ENCODE results near the gene PCMT1.
"Not testable (repeated sequence)": the region's sequence is repeated elsewhere in the genome, so short reads cannot be mapped to it uniquely, and the experiment has no call there.

The PCMT1 gene

DNA sequence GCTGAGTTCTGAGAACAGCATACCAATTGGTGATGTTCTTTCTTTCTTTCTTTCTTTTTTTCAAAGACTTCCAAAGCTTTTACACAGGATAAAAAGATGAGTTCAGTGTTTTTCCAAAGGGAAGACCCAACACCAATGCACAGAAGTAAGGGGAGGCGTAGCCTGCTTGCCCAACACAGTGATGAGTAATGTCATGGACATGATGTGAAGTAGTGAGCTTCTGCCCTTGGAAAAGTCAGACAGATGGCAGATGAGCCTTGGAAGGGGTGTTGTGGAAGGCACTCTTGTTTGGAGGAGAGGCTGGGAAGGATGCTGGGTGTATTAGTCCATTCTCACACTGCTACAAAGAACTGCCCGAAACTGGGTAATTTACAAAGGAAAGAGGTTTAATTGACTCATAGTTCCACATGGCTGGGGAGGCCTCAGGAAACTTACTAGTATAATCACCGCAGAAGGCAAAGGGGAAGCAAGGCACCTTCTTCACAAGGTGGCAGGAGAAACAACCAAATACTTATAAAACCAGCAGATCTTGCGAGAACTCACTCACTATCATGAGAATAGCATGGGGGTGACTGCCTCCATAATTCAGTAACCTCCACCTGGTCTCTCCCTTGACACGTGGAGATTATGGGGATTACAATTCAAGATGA is 102.0 kb downstream of the PCMT1 start:
- no peaks in the 10 kb centered on the region for H3K36me3 ChIP-seq (ENCODE audit: insufficient read depth, insufficient read length, low read length)
- TF ChIP-seq ZNF274 (IDR thresholded peaks at IDR 0.05; ENCODE audit: low read depth, low read length) (no peak), YY1 (IDR thresholded peaks at IDR 0.05; ENCODE audit: insufficient read depth, insufficient read length) (no peak), SUZ12 (IDR thresholded peaks at IDR 0.05; ENCODE audit: extremely low read depth, insufficient read depth, insufficient read length) (no peak)
- H3K9me3 ChIP-seq (ENCODE audit: insufficient read depth, low read length): no peaks in the 10 kb centered on the region
- H3K4me3 ChIP-seq (ENCODE audit: insufficient read length, low read depth): no peak overlapping the region
- no peak overlapping the region for H3K9ac ChIP-seq (ENCODE audit: insufficient read length, low read depth)
- no peak for DNase-seq (ENCODE audit: low read depth, low spot score)
- H3K27me3 ChIP-seq (ENCODE audit: insufficient read depth, insufficient read length): no peaks in the 10 kb centered on the region
- H3K4me1 ChIP-seq (ENCODE audit: insufficient read depth, insufficient read length): no peaks in the 10 kb centered on the region

DNA sequence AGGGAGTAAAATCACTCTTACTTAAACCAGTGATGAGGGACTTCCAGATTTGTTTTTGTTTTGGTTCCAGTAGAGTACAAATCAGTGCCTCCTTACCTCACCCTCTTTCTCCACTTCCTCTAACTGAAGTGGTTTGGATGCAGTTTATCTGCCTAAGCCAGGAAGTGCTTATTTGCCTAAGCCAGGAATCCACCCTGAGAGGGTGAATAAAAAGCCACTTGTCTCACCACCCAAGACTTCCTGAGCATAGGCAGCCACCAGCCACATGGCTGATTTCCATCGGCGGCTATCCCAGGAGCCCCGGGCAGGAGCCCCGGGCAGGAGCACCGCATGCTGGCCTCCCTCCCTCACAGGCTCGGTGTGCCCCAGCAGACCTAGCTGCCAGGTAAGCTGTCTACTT is 102.6 kb downstream of the PCMT1 start:
- Histone ChIP-seq H3K9me3 (ENCODE audit: insufficient read depth, low read length) (no peaks in the 10 kb centered on the region), H3K4me3 (ENCODE audit: insufficient read length, low read depth) (no peak overlapping the region), H3K9ac (ENCODE audit: insufficient read length, low read depth) (no peak overlapping the region), H3K36me3 (ENCODE audit: insufficient read depth, insufficient read length, low read length) (no peaks in the 10 kb centered on the region), H3K27me3 (ENCODE audit: insufficient read depth, insufficient read length) (no peaks in the 10 kb centered on the region), H3K4me1 (ENCODE audit: insufficient read depth, insufficient read length) (no peaks in the 10 kb centered on the region)
- DNase-seq (ENCODE audit: low read depth, low spot score): no peak
- TF ChIP-seq SUZ12 (IDR thresholded peaks at IDR 0.05; ENCODE audit: extremely low read depth, insufficient read depth, insufficient read length): no peak
- no peak for TF ChIP-seq YY1 (IDR thresholded peaks at IDR 0.05; ENCODE audit: insufficient read depth, insufficient read length)
- no peak for TF ChIP-seq ZNF274 (IDR thresholded peaks at IDR 0.05; ENCODE audit: low read depth, low read length)

DNA sequence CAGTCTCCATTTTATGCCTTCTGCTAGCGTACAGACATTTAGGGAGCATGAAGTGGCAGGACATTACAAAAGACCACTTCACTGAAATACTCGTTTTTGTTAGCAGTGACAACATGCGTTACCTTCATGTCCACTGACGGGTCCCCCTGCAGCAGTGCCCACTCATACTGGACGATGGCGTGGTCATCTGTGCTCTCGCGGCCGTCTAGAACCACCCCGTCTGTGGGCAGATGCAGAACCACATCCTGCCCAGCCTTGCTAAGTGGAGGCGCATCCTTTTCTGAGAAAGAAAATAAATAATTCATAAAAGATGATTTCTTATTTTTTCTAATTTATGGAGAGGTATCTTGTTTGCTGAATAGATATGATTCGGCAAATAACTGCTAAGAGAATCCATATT is 103.3 kb downstream of the PCMT1 start:
- Histone ChIP-seq H3K9me3 (ENCODE audit: insufficient read depth, low read length) (no peaks in the 10 kb centered on the region), H3K36me3 (ENCODE audit: insufficient read depth, insufficient read length, low read length) (no peaks in the 10 kb centered on the region), H3K4me1 (ENCODE audit: insufficient read depth, insufficient read length) (no peaks in the 10 kb centered on the region), H3K27me3 (ENCODE audit: insufficient read depth, insufficient read length) (no peaks in the 10 kb centered on the region), H3K9ac (ENCODE audit: insufficient read length, low read depth) (no peak overlapping the region), H3K4me3 (ENCODE audit: insufficient read length, low read depth) (no peak overlapping the region)
- TF ChIP-seq ZNF274 (IDR thresholded peaks at IDR 0.05; ENCODE audit: low read depth, low read length): no peak
- TF ChIP-seq YY1 (IDR thresholded peaks at IDR 0.05; ENCODE audit: insufficient read depth, insufficient read length): no peak
- TF ChIP-seq SUZ12 (IDR thresholded peaks at IDR 0.05; ENCODE audit: extremely low read depth, insufficient read depth, insufficient read length): no peak
- DNase-seq (ENCODE audit: low read depth, low spot score): no peak

DNA sequence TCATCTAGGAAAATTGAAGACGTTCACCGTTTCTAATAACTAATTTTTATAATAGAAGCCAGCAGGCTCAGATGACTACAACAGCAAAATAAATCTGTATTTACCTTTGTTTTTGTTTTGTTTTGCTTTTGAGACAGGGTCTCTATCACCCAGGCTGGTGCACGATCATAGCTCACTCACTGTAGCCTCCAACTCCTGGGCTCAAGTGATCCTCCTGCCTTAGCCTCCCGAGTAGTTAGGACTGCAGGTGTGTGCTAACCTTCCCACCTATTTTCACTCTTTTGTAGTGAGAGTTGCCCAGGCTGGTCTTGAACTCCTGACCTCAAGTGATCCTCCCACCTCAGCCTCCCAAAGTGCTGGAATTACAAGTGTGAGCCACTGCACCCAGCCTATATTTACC is 104.5 kb downstream of the PCMT1 start:
- not testable (repeated sequence) for H3K9me3 ChIP-seq (ENCODE audit: insufficient read depth, low read length); H3K27me3 ChIP-seq (ENCODE audit: insufficient read depth, insufficient read length); H3K4me3 ChIP-seq (ENCODE audit: insufficient read length, low read depth); H3K36me3 ChIP-seq (ENCODE audit: insufficient read depth, insufficient read length, low read length); H3K4me1 ChIP-seq (ENCODE audit: insufficient read depth, insufficient read length); H3K9ac ChIP-seq (ENCODE audit: insufficient read length, low read depth); DNase-seq (ENCODE audit: low read depth, low spot score)

DNA sequence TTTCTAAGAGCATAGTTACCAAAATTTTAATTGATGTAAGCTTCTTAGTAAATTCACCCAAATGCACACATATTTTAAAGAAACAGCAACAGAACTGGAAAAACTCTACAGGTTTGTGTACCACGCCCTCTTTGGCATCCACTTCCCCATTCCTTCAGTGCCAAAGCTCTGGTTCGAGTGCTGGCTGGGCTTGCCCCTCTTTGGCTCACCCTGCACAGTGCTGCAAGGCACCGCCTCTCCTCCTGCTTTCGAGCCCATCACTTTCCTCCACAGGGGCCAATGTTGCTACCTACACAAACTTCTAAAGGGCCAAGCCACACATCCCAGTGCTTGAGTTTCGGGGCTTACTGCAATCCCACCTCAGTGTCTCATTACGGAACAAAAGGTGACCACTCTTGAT is 105.0 kb downstream of the PCMT1 start:
- TF ChIP-seq YY1 (IDR thresholded peaks at IDR 0.05; ENCODE audit: insufficient read depth, insufficient read length) (no peak), SUZ12 (IDR thresholded peaks at IDR 0.05; ENCODE audit: extremely low read depth, insufficient read depth, insufficient read length) (no peak)
- Histone ChIP-seq H3K4me3 (ENCODE audit: insufficient read length, low read depth) (no peak overlapping the region), H3K9ac (ENCODE audit: insufficient read length, low read depth) (no peak overlapping the region), H3K4me1 (ENCODE audit: insufficient read depth, insufficient read length) (peaks cover 2% of the 10 kb centered on the region), H3K27me3 (ENCODE audit: insufficient read depth, insufficient read length) (no peaks in the 10 kb centered on the region), H3K36me3 (ENCODE audit: insufficient read depth, insufficient read length, low read length) (no peaks in the 10 kb centered on the region), H3K9me3 (ENCODE audit: insufficient read depth, low read length) (no peaks in the 10 kb centered on the region)
- no peak for DNase-seq (ENCODE audit: low read depth, low spot score)

DNA sequence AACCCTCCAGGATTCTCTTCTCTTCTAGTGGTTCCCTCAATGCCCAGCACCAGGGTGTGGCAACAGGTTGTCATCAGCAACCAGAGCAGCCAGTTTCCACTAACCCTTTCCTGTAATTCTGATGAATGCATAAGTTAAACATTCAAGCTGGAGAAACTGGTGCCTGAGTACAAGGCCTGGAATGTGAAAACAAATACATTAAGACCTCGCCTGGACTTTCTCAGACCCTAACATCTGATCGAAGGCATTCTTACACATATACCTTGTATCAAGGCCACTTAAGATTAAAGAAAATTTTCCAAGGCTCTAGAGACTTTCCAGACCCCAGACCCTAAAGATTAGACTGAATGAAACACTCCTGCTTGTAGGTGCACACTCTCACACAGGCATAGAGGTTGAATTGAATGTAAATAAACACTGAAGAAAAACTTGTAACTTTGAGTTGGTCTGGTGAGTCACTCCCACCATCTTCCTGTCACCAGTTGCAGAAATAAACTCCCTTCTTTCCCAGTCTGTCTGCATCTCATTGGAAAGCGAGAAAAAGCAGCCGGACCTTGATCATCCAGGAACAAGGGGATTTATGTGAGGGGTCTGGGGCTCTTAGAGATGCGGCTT is 105.6 kb downstream of the PCMT1 start:
- Histone ChIP-seq H3K4me1 (ENCODE audit: insufficient read depth, insufficient read length) (peaks cover 2% of the 10 kb centered on the region), H3K4me3 (ENCODE audit: insufficient read length, low read depth) (no peak overlapping the region), H3K9ac (ENCODE audit: insufficient read length, low read depth) (no peak overlapping the region), H3K9me3 (ENCODE audit: insufficient read depth, low read length) (no peaks in the 10 kb centered on the region), H3K27me3 (ENCODE audit: insufficient read depth, insufficient read length) (no peaks in the 10 kb centered on the region), H3K36me3 (ENCODE audit: insufficient read depth, insufficient read length, low read length) (no peaks in the 10 kb centered on the region)
- no peak for DNase-seq (ENCODE audit: low read depth, low spot score)
- TF ChIP-seq SUZ12 (IDR thresholded peaks at IDR 0.05; ENCODE audit: extremely low read depth, insufficient read depth, insufficient read length) (no peak), YY1 (IDR thresholded peaks at IDR 0.05; ENCODE audit: insufficient read depth, insufficient read length) (no peak), ZNF274 (IDR thresholded peaks at IDR 0.05; ENCODE audit: low read depth, low read length) (no peak)

DNA sequence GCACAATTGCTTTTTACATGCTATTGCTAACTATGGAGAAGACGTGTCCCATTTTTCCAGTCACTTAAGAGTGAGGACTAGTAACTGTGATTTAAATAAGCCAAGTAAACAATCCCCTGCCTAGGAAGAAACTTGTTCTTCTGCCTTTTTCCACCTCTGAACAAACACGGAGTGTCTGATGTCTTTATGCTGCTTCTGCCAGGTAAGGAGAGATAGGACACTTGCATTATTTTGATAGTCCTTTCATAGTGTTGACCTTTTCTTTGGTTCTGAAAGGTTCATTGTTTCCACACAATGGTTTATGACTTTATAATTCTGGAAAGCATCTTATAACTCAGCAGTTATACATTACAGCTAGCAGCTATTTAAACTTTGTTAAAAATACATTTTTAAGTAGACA is 106.2 kb downstream of the PCMT1 start:
- Histone ChIP-seq H3K4me3 (ENCODE audit: insufficient read length, low read depth) (no peak overlapping the region), H3K4me1 (ENCODE audit: insufficient read depth, insufficient read length) (peaks cover 3% of the 10 kb centered on the region), H3K9ac (ENCODE audit: insufficient read length, low read depth) (no peak overlapping the region), H3K9me3 (ENCODE audit: insufficient read depth, low read length) (no peaks in the 10 kb centered on the region), H3K36me3 (ENCODE audit: insufficient read depth, insufficient read length, low read length) (peaks cover 2% of the 10 kb centered on the region), H3K27me3 (ENCODE audit: insufficient read depth, insufficient read length) (peaks cover 2% of the 10 kb centered on the region)
- DNase-seq (ENCODE audit: low read depth, low spot score): no peak
- TF ChIP-seq ZNF274 (IDR thresholded peaks at IDR 0.05; ENCODE audit: low read depth, low read length) (no peak), SUZ12 (IDR thresholded peaks at IDR 0.05; ENCODE audit: extremely low read depth, insufficient read depth, insufficient read length) (no peak), YY1 (IDR thresholded peaks at IDR 0.05; ENCODE audit: insufficient read depth, insufficient read length) (no peak)
